Effector memory CD4-positive, alpha-beta T cell (primary cell): ENCODE measurements around the gene CIAO2A.
"Not testable (repeated sequence)": the region's sequence is repeated elsewhere in the genome, so short reads cannot be mapped to it uniquely, and the experiment has no call there.

Source experiments
- DNase-seq, 3 donors: peaks; one replicate each; pipeline ENCODE4 v3.0.0-alpha.2; 2020
- H3K27ac ChIP-seq: 2 replicates; pipeline ENCODE4 v1.7.0; 2013; ENCODE audit warnings: mild to moderate bottlenecking, low read length, moderate library complexity; ENCODE audit not compliant: insufficient read depth, poor library complexity, severe bottlenecking
- H3K27me3 ChIP-seq: replicated peaks from 2 replicates; pipeline ENCODE4 v1.7.0; 2013; ENCODE audit warnings: mild to moderate bottlenecking, low read length; ENCODE audit not compliant: insufficient read depth, control insufficient read depth, poor library complexity, severe bottlenecking
- H3K36me3 ChIP-seq: 2 replicates; pipeline ENCODE4 v1.7.0; 2013; ENCODE audit warnings: mild to moderate bottlenecking, low read length, moderate library complexity; ENCODE audit not compliant: control insufficient read depth, insufficient read depth
- H3K4me1 ChIP-seq: 2 replicates; pipeline ENCODE4 v1.7.0; 2013; ENCODE audit warnings: low read length, mild to moderate bottlenecking; ENCODE audit not compliant: control insufficient read depth, insufficient read depth, poor library complexity, severe bottlenecking
- H3K4me3 ChIP-seq: 2 replicates; pipeline ENCODE4 v1.7.0; 2013; ENCODE audit warnings: low read length, low read depth, mild to moderate bottlenecking; ENCODE audit not compliant: insufficient read depth, poor library complexity, severe bottlenecking
- H3K9me3 ChIP-seq: 2 replicates; pipeline ENCODE4 v1.7.0; 2013; ENCODE audit warnings: mild to moderate bottlenecking, low read length, moderate library complexity; ENCODE audit not compliant: control insufficient read depth

Gene CIAO2A

DNA sequence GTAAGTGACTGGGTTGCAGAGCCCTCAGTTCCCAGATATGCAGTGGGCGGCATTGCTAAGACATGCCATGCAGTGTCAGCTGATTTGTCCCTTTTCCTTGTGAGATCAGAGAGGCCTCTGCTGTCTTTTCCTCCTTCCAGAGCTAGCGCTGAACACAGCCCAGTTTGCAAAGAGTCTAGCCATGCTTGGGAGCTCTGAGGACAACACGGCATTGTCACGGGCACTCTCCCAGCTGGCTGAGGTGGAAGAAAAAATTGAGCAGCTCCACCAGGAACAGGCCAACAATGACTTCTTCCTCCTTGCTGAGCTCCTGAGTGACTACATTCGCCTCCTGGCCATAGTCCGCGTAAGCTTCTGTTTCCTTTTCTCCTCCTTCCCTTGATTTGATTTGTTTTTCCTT is 37.9 kb upstream of the CIAO2A start:
- DNase-seq = no peak
- no peaks in the 10 kb centered on the region for H3K27me3 ChIP-seq
- no peak overlapping the region for H3K27ac ChIP-seq
- no peak overlapping the region for H3K4me3 ChIP-seq
- no peaks in the 10 kb centered on the region for H3K4me1 ChIP-seq
- no peaks in the 10 kb centered on the region for H3K9me3 ChIP-seq
- peaks cover 87% of the 10 kb centered on the region for H3K36me3 ChIP-seq

DNA sequence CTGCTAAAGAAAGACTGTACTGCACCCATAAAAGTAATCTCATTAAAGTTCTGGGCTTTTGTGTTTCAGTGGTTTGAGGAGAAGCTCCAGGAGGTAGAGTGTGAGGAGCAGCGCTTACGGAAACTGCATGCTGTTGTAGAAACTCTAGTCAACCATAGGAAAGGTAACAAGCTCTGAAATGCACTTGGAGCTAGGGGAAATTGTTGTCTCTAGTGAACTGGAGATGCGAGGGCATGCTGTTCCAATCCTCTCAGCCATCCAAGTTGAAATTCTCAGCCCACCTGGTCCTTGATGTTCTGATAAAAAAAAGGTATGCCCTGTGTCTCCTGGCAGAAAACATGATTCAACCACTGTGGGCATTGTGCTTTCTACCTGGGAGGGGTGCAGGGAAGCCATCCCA is 36.5 kb upstream of the CIAO2A start:
- no peak overlapping the region for H3K27ac ChIP-seq
- H3K4me1 ChIP-seq = no peaks in the 10 kb centered on the region
- H3K36me3 ChIP-seq = peaks cover 90% of the 10 kb centered on the region

DNA sequence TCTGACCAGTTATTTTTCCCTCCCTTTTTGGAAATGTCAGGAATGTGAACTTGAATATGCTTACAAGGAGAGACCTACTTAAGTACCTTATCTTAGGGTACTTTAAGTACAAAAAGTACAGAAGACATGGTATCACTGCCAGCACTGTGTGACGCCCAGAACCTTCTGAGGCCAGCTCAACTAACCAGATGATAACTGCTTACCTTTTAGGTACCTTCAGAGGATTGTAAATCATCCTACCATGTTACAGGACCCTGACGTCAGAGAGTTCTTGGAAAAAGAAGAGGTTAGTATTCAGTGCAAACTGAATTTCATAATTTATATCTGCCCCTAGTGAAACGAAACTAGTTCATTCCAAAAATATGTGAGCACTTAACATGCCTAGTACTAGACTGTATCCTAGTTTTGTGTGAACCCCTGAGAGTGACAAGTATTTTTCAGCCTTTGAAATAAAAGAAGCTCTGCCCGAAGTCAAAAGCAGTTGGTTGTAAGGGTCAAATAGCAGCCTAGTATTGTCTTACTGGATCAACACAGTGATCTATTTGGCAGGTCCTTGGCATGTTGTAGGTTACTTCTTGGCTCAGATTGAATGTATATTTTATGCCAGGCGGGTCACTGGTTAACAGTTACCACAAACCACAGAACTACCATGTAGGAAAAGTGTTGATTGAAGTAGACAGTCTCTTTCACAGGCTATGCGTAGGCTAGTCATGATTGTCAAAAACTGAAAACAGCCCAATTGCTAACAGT is 34.1 kb upstream of the CIAO2A start:
- Histone ChIP-seq H3K9me3 (no peaks in the 10 kb centered on the region), H3K27me3 (no peaks in the 10 kb centered on the region), H3K4me1 (no peaks in the 10 kb centered on the region), H3K36me3 (peaks cover 84% of the 10 kb centered on the region), H3K27ac (no peak overlapping the region), H3K4me3 (no peak overlapping the region)
- no peak for DNase-seq

More for the DNA sequence above, 36.5 kb upstream of the CIAO2A start:
- Histone ChIP-seq H3K27me3 (no peaks in the 10 kb centered on the region), H3K4me3 (no peak overlapping the region), H3K9me3 (no peaks in the 10 kb centered on the region)
- DNase-seq = no peak

DNA sequence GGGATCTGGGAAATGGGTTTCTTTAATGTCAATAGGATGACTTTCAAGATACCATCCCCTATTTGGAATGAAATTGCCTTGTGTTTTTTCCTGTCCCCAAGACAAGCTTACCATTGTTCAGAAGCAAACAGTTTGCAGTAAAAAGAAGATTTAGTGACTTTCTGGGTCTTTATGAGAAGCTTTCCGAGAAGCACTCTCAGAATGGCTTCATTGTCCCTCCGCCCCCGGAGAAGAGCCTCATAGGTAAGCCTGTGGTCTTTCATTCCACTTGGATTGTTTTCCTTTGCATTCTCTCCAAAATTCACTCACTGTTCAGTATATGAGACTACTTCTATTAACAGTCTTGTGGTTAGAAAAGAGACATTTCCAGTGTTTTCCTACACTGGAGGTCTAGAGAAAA is 32.3 kb upstream of the CIAO2A start:
- no peak overlapping the region for H3K4me3 ChIP-seq
- H3K27ac ChIP-seq = no peak overlapping the region
- H3K27me3 ChIP-seq = no peaks in the 10 kb centered on the region
- peaks cover 84% of the 10 kb centered on the region for H3K36me3 ChIP-seq
- no peaks in the 10 kb centered on the region for H3K9me3 ChIP-seq
- no peak for DNase-seq
- H3K4me1 ChIP-seq = no peaks in the 10 kb centered on the region

- Histone ChIP-seq H3K4me1 (no peaks in the 10 kb centered on the region), H3K4me3 (no peak overlapping the region), H3K27ac (no peak overlapping the region), H3K27me3 (no peaks in the 10 kb centered on the region), H3K36me3 (peaks cover 88% of the 10 kb centered on the region), H3K9me3 (no peaks in the 10 kb centered on the region)
- no peak for DNase-seq
Measured at GRCh38 chr15:64122936-64123351, 29.3 kb upstream of the CIAO2A start.

DNA sequence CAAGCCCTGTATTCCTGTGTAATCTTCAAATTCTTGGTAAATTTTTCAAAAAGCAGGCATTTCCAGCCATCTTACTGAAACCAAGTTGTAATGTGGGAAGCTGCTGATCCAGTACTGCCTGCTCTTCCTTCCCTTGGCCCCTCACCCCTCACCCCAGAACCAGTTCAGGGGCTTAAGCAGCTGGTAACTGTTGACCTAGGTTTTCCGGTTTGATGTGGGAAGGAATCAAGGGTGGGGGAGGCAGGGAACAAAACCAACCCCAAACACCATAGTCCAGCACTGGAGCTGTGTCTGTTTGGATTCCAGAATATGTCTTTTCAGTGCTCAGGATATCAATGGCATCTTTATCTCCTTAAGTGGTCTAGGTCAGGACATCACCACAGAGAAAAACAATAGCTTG is 28.8 kb upstream of the CIAO2A start:
- Histone ChIP-seq H3K4me3 (no peak overlapping the region), H3K27me3 (no peaks in the 10 kb centered on the region), H3K36me3 (peaks cover 88% of the 10 kb centered on the region), H3K27ac (no peak overlapping the region), H3K4me1 (no peaks in the 10 kb centered on the region), H3K9me3 (no peaks in the 10 kb centered on the region)
- DNase-seq = no peak

DNA sequence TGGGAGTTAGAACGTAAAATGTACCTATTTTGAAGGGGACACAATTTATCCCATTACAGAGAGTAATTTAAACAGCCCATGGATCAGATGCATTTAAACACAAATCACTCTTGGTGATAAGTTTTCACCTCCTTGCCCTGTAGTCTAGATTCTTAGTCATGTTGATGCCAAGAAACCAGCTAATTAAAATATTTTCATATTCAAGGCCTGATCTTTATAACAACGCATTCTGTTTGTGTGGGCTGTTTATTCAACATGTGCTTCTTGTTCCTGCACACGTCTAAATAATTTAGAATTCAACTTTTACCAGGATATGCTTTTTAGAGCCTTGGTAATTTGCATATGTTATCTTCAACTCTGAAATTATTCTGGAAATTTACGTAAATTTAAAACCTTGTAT is 28.0 kb upstream of the CIAO2A start:
- Histone ChIP-seq H3K9me3 (no peaks in the 10 kb centered on the region), H3K36me3 (peaks cover 88% of the 10 kb centered on the region), H3K4me1 (no peaks in the 10 kb centered on the region), H3K27me3 (no peaks in the 10 kb centered on the region), H3K27ac (no peak overlapping the region), H3K4me3 (no peak overlapping the region)
- DNase-seq = no peak

- H3K4me3 ChIP-seq, H3K9me3 ChIP-seq, H3K4me1 ChIP-seq, H3K27me3 ChIP-seq, DNase-seq, H3K27ac ChIP-seq: not testable (repeated sequence)
- H3K36me3 ChIP-seq = peaks cover 88% of the 10 kb centered on the region
Measured at GRCh38 chr15:64120322-64120721, 26.7 kb upstream of the CIAO2A start.

DNA sequence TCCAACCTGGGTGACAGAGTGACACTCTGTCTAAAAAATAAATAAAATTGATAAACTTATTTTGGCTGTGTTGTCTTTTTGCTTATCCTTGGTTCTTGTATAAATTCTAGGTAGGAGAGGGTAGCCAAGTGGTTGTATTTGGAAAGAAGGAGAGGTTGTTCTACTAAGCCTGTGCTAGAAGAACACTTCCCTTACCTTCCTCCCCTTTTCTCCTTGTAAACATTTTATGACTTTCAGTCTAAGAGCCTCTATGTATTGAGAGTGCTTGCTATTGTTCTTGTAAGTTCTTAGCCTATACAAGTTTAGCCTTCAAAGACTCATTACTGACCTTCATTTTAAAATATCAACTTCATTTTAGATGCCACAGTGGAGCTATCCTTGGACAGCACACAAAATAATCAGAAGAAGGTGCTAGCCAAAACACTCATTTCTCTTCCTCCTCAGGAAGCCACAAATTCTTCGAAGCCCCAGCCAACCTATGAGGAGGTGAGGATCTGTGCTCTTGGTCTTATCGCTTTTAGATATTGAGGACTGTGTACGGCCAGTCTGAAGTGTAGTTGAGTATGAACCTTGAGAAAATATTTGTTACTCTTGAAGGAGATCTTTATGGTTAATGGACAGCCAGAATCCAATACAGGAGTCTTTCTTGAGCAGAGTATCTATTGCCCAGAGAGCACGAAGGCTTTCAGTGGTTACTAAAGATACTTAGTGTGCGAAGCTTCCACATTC is 24.3 kb upstream of the CIAO2A start:
- H3K27ac ChIP-seq = no peak overlapping the region
- peaks cover 98% of the 10 kb centered on the region for H3K36me3 ChIP-seq
- H3K4me3 ChIP-seq = no peak overlapping the region
- no peak for DNase-seq
- H3K27me3 ChIP-seq = no peaks in the 10 kb centered on the region
- no peaks in the 10 kb centered on the region for H3K9me3 ChIP-seq
- no peaks in the 10 kb centered on the region for H3K4me1 ChIP-seq

- Histone ChIP-seq H3K27ac (no peak overlapping the region), H3K4me1 (peaks cover 5% of the 10 kb centered on the region), H3K4me3 (no peak overlapping the region), H3K27me3 (no peaks in the 10 kb centered on the region), H3K36me3 (peaks cover 56% of the 10 kb centered on the region), H3K9me3 (no peaks in the 10 kb centered on the region)
- no peak for DNase-seq
Measured at GRCh38 chr15:64112904-64113303, 19.3 kb upstream of the CIAO2A start.
